Activated CD8-positive, alpha-beta memory T cell treated with anti-CD3 and anti-CD28 coated beads for 1 hour (primary cell): Measurements from ENCODE around the gene METTL9.
"Not testable (repeated sequence)": the region's sequence is repeated elsewhere in the genome, so short reads cannot be mapped to it uniquely, and the experiment has no call there.

Experiments used
- DNase-seq, 2 donors: peaks; one replicate each; pipeline ENCODE4 v3.0.0-alpha.2; 2020; ENCODE audit warnings: low read depth in 1 of 2; ENCODE audit errors: extremely low read depth in 1 of 2

The METTL9 gene

GRCh38 chr16:21631951-21632575, 32.7 kb downstream of the METTL9 start:
- not testable (repeated sequence) for DNase-seq

GRCh38 chr16:21634216-21634615, 34.8 kb downstream of the METTL9 start:
- no peak for DNase-seq

GRCh38 chr16:21635694-21636093, 36.3 kb downstream of the METTL9 start:
- DNase-seq: not testable (repeated sequence)

DNA sequence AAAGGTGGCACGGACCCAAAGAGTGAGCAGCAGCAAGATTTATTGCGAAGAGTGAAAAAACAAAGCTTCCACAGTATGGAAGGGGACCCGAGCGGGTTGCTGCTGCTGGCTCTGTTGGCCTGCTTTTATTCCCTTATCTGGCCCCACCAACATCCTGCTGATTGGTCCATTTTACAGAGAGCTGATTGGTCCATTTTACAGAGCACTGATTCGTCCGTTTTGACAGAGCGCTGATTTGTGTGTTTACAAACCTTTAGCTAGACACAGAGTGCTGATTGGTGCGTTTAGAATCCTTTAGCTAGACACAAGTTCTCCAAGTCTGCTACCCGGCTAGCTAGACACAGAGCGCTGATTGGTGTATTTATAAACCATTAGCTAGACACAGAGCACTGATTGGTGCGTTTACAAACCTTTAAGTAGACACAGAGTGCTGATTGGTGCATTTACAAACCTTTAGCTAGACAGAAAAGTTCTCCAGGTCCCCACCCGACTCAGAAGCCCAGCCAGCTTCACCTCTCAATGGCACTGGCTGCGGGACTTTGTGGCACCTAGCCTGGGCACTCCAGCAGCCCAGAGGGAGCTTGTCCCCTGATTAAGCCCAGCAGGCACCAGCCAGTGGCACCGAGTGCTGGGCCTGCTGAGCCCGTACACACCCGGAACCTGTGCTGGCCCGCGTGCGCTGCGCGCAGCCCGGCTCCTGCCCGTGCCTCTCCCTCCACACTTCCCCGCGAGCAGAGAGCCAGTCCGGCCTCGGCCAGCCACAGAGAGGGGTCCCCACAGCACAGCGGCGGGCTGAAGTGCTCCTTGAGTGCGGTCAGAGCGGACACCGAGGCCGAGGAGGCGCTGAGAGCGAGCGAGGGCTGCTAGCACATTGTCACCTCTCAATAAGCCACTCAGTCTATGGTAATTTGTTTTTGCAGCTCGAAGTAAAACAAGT, 37.9 kb downstream of the METTL9 start:
- no peak for DNase-seq

- DNase-seq: no peak
These were observed 39.2 kb downstream of the METTL9 start for GRCh38 chr16:21638573-21638975.

DNA sequence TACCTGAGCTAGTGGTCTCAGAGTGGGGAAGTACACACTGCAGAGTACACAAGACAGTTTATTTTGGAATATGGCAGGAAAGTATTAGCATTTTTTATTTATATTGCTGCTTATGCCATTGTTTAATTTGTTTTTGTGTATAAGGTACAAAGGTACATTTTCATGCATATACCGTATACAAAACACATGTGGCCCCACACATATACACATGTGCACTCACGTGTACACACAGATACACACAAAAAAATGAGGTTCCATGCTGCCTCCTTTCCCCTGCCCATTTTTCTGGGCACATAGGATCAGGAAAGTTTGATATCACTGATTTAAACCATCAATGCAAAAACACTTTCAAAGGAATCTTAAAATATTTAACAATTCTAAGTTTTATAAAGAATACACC, 40.1 kb downstream of the METTL9 start:
- DNase-seq: no peak

GRCh38 chr16:21641916-21642315, 42.5 kb downstream of the METTL9 start:
- DNase-seq: no peak

- DNase-seq: no peak
These were observed 43.5 kb downstream of the METTL9 start for GRCh38 chr16:21642861-21643260.

- DNase-seq: no peak
These were observed 44.4 kb downstream of the METTL9 start for GRCh38 chr16:21643785-21644184.

DNA sequence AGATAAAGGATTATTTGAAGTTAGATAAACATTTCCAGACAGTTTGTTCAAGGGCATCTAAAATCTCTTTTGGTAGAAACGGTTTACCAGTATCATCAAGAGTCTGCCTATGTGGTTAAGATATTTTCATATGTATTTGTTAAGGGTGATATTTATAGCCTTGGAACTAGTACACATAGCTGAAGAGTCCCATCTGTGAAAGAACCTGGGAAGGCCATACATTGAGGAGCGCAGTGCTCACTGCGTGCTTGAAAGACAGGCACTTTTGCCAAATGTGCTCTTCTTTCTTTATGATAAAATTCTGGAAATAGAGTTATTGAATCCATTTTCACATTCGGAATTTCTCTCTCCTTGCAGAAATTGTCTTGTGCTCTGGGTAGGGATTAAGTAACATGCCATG, 45.3 kb downstream of the METTL9 start:
- no peak for DNase-seq

- no peak for DNase-seq
These were observed 45.9 kb downstream of the METTL9 start for GRCh38 chr16:21645261-21645721.

- DNase-seq: no peak
These were observed 46.7 kb downstream of the METTL9 start for GRCh38 chr16:21646091-21646490.

GRCh38 chr16:21646721-21647561, 47.6 kb downstream of the METTL9 start:
- peak; percentile 35 to 41 for DNase-seq

GRCh38 chr16:21647562-21648164, 48.3 kb downstream of the METTL9 start:
- DNase-seq: no peak

- not testable (repeated sequence) for DNase-seq
These were observed 50.5 kb downstream of the METTL9 start for GRCh38 chr16:21649826-21650406.

DNA sequence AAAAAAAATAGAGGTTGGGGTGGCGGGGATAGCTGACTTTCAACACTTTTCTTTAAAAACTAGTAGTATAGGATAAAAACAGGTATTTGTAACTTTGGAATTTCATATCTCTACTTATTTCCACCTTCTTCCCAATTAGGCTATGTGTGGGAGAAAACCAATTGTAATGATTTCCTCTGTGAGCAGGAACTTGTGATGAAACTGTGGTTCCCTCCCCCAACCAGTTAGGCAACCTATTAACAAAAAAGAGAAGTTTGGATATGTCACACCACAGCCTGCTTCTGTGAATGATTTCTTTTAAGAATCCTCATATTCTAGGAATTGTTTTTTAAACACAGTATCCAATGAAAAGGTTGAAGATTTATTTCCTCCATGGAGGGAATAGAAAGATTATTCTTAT, 51.1 kb downstream of the METTL9 start:
- DNase-seq: no peak

- no peak for DNase-seq
These were observed 52.1 kb downstream of the METTL9 start for GRCh38 chr16:21651515-21651914.

DNA sequence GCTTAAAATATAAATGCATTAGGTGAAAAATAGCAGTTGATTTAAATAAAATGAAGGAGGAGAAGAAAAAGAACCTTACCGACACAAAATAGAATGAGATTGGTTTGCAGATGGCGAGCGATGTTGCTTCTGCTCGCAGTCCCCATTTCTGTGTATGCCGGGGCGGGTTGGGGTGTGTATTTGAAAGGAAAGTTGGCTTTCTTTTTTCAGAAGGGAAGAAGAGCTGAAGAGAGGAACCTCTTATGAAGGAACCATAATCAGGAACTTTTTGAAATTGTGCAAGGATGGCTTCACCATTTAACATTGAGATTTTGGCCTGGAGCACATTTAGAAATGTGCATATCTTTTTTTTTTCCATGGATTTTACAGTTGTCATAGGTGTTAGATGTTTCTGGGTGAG, 53.1 kb downstream of the METTL9 start, which contains the start of gene IGSF6:
TSS of gene IGSF6 (minus strand) at position 156 of the 400 bp plus-strand sequence. CDS start at position 146, 10 bp downstream.
- no peak for DNase-seq

DNA sequence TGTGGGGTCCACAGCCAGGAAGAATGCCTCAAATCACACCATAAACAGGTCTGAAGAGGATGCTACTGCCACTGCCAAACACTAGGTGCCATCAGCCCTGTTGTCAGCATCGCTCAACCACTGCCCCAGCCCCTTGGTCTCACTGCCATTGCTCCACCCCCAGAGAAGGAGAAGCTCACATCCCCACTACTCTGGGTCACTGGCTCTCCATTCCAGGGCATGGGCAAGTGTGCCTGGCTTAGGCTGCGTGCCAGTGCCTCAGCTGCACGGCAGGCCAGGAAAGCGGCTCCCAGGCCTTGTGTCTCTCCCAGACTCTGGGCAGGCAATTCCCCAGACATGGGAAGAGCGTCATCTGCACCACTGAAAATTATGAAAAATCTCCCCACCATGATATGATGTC, 54.2 kb downstream of the METTL9 start:
- no peak for DNase-seq

DNA sequence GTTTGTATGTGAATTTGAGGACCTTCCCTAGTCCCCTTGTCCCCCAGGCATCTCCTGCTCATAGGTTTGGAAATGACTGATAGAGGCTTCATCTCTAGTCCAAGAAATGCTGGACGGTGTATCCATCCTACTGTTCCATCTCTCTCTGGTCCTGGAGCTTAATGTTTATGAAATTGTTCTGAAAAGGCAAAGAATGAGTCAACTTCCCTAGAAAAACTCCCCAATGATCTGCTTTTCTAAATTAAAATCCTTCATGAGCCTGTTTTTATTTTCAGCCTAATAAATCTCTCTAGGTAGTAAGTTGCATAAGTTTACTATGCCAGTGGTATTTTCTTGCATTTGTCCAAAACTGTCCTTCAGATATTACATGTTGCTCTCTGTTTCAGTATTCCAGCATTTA, 55.1 kb downstream of the METTL9 start:
- no peak for DNase-seq
